ENCODE measurements around the gene RNF150. TPM values are rescaled to one million over a fixed set of nuclear protein-coding genes. Genes with fewer than 3 reads are reported as not detected.

Gene RNF150
- total RNA-seq, 1 donor from 2014 or later = under 0.01 TPM

DNA sequence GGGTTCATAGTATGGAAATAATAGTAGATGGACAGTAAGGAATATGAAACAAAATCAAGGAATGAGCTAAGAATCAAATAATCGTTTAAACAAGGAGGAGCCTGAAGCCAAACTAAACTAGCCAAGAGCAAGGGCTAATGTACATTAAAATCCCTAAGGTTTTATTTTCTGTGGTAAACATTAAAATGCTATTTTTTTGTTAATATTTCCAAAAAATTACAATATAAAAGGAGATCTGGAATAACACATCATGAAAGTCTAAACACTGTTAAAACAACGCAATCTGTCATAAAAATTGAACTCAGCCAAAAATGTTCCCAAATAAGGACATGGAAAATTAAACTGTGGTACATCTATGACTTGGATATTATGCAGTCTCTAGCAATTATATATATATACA, 188.2 kb downstream of the RNF150 start:
- TF ChIP-seq CTCF (IDR thresholded peaks at IDR 0.05; ENCODE audit: insufficient read depth, low read length, severe bottlenecking) = no peak
- no peak for FAIRE-seq
- DNase-seq (ENCODE audit: low read depth) = no peak
- Histone ChIP-seq H3K36me3 (ENCODE audit: control insufficient read depth, insufficient read depth, low read length) (no peaks in the 10 kb centered on the region), H3K4me3 (ENCODE audit: low read depth, low read length) (no peak overlapping the region), H3K27me3 (ENCODE audit: control insufficient read depth, insufficient read depth, low read length) (no peaks in the 10 kb centered on the region)

DNA sequence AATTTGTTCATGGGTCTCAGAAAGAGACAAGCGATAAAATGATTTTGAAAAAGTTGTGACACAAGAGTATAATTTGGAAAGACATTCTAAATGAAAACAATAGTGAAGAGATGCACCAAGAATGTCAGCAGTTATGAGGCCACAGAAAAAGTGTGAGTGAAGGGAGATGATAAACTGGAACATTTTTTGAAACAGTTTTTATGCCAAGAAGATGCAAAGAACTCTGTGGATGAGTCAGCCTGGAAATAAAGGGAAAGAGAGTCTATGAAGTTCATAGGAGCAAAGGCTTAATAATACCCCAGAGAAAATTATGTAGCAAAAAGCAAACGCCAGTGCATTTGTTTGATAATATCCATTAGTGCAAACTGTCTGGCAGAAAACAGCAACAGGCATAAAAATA, 188.7 kb downstream of the RNF150 start:
- no peak for TF ChIP-seq CTCF (IDR thresholded peaks at IDR 0.05; ENCODE audit: insufficient read depth, low read length, severe bottlenecking)
- no peaks in the 10 kb centered on the region for H3K27me3 ChIP-seq (ENCODE audit: control insufficient read depth, insufficient read depth, low read length)
- no peak overlapping the region for H3K4me3 ChIP-seq (ENCODE audit: low read depth, low read length)
- no peaks in the 10 kb centered on the region for H3K36me3 ChIP-seq (ENCODE audit: control insufficient read depth, insufficient read depth, low read length)
- FAIRE-seq = no peak
- no peak for DNase-seq (ENCODE audit: low read depth)

DNA sequence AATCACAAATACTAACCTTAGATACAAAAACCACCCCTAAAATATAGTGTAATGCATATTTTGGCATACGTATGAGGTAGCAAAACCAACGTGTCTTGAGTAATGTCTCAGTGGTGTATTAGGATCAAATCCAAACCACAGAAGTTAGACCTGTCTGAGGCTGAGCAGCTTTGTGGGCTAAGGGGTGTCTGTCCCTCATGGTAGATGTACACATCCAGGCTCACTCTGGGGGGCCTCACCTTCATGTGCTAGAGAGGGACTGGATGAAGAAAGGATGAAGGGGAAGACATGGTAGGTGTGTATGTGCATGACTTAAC, 189.1 kb downstream of the RNF150 start:
- no peak for TF ChIP-seq CTCF (IDR thresholded peaks at IDR 0.05; ENCODE audit: insufficient read depth, low read length, severe bottlenecking)
- FAIRE-seq (no peak), DNase-seq (ENCODE audit: low read depth) (no peak)
- Histone ChIP-seq H3K36me3 (ENCODE audit: control insufficient read depth, insufficient read depth, low read length) (no peaks in the 10 kb centered on the region), H3K4me3 (ENCODE audit: low read depth, low read length) (no peak overlapping the region), H3K27me3 (ENCODE audit: control insufficient read depth, insufficient read depth, low read length) (no peaks in the 10 kb centered on the region)

DNA sequence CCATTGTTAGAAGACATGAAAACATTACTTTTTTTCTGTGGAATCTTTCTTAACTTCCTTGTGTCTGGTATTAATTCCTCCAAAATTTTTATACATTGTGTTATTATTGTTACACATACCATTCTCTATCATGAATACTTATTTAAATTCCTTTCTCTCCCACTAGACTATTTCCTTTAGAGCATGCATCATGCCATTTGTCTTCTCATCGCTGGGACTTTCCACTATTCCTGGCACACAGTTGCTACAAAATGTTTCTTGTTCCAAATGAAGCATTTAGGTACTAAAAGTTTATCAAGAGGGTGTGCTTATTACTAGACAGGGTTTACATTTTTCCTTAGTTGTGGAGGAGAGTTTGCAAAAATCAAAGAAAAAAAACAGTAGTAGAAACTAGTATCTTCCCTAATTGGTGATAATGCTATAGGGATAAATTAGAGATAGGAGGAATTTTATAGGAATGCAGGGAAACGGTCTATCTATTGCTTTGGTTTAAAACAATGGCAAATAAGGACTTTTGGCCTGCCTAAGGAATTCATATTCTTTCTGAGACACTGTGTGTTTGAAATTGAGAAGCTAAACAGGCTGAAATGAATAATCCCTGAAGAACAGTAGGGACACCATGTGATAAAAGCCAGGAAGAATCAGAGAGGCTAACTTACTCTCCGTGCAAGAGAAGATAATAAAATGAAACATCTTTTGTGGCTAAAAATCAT, 189.6 kb downstream of the RNF150 start:
- FAIRE-seq (no peak), DNase-seq (ENCODE audit: low read depth) (no peak)
- H3K27me3 ChIP-seq (ENCODE audit: control insufficient read depth, insufficient read depth, low read length) = no peaks in the 10 kb centered on the region
- H3K4me3 ChIP-seq (ENCODE audit: low read depth, low read length) = no peak overlapping the region
- no peak for TF ChIP-seq CTCF (IDR thresholded peaks at IDR 0.05; ENCODE audit: insufficient read depth, low read length, severe bottlenecking)
- H3K36me3 ChIP-seq (ENCODE audit: control insufficient read depth, insufficient read depth, low read length) = no peaks in the 10 kb centered on the region

- no peak overlapping the region for H3K4me3 ChIP-seq (ENCODE audit: low read depth, low read length)
- DNase-seq (ENCODE audit: low read depth) = no peak
- no peaks in the 10 kb centered on the region for H3K36me3 ChIP-seq (ENCODE audit: control insufficient read depth, insufficient read depth, low read length)
- H3K27me3 ChIP-seq (ENCODE audit: control insufficient read depth, insufficient read depth, low read length) = no peaks in the 10 kb centered on the region
- FAIRE-seq = no peak
- no peak for TF ChIP-seq CTCF (IDR thresholded peaks at IDR 0.05; ENCODE audit: insufficient read depth, low read length, severe bottlenecking)
Observed at GRCh38 chr4:140940589-140940988, 192.7 kb downstream of the RNF150 start.

GRCh38 chr4:140937866-140938265, 195.4 kb downstream of the RNF150 start:
- FAIRE-seq (no peak), DNase-seq (ENCODE audit: low read depth) (no peak)
- no peaks in the 10 kb centered on the region for H3K36me3 ChIP-seq (ENCODE audit: control insufficient read depth, insufficient read depth, low read length)
- no peaks in the 10 kb centered on the region for H3K27me3 ChIP-seq (ENCODE audit: control insufficient read depth, insufficient read depth, low read length)
- no peak for TF ChIP-seq CTCF (IDR thresholded peaks at IDR 0.05; ENCODE audit: insufficient read depth, low read length, severe bottlenecking)
- H3K4me3 ChIP-seq (ENCODE audit: low read depth, low read length) = no peak overlapping the region

Measured in bronchial epithelial cell (primary cell).